ENCODE measurements around the gene HLA-B.
"Not testable (repeated sequence)": the region's sequence is repeated elsewhere in the genome, so short reads cannot be mapped to it uniquely, and the experiment has no call there.

DNA sequence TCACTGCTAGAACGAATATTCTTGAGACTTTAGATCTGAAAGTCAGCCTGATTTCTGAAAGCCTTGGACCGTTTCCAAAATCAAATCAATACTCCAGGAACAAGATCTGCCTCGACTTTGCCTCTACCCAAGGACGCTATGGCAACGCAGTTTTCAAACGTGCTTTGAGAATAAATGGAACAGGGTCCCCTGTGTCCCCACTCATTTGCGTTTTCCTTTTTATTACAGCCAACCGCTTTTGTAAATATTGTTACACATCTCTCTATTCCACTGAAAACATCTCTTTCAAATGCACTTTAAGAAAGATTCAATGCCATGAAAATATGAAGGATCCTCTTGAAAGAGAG, 40.1 kb upstream of the HLA-B start:
- TF ChIP-seq, protein P1, sequence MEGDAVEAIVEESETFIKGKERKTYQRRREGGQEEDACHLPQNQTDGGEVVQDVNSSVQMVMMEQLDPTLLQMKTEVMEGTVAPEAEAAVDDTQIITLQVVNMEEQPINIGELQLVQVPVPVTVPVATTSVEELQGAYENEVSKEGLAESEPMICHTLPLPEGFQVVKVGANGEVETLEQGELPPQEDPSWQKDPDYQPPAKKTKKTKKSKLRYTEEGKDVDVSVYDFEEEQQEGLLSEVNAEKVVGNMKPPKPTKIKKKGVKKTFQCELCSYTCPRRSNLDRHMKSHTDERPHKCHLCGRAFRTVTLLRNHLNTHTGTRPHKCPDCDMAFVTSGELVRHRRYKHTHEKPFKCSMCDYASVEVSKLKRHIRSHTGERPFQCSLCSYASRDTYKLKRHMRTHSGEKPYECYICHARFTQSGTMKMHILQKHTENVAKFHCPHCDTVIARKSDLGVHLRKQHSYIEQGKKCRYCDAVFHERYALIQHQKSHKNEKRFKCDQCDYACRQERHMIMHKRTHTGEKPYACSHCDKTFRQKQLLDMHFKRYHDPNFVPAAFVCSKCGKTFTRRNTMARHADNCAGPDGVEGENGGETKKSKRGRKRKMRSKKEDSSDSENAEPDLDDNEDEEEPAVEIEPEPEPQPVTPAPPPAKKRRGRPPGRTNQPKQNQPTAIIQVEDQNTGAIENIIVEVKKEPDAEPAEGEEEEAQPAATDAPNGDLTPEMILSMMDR (IDR thresholded peaks at IDR 0.05; ENCODE audit: low read depth, low read length) = not testable (repeated sequence)
- TF ChIP-seq EZH2phosphoT487 (IDR thresholded peaks at IDR 0.05; ENCODE audit: low read depth) = not testable (repeated sequence)

Measured in OCI-LY3 (cell line).